GM18907 (cell line): ENCODE results near the gene RASSF6.
"Not testable (repeated sequence)": the region's sequence is repeated elsewhere in the genome, so short reads cannot be mapped to it uniquely, and the experiment has no call there.

Experiments
- ATAC-seq: cut with Tn5 transposase; IDR thresholded peaks from one replicate; pipeline ENCODE4 v1.9.1; 2021; ENCODE audit warnings: mild to moderate bottlenecking, moderate library complexity; ENCODE audit not compliant: unreplicated experiment

RASSF6 gene

DNA sequence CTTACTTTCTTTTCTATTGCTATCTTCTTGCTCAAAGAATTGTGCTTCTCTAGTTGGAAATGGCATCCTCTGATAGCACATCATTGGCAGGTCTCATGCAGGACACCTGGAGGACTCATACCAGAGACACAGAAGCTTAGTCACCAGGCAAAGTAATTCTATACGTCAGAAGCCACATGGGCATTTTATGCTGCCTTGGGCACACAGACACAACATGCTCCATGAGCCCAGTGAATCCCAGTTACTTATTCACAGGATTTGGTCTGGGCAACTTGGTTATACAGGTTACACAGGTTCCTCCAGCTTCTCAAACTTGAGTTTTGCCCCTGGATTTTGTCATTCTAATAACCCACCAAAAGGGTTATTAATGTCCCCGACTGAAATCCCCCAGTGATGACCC, 7.1 kb downstream of the RASSF6 start:
- no peak for ATAC-seq

DNA sequence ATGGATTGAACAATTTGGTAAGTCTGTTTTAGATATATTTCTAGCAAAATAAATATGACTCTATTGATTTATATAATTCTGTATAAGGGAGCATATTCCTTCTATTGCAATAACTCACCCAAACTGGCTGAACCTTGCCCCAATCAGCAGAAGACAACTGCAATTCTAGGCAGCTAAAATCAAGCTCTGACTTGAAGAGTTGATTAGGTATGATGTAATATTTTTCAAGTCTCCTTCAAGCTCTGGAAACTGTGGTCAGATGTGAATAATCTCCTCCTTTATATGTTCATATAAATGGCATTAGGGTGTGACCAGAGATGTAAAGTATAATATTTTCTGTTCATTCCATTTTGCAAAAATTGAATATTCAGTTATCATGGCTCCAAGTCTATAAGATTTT, 8.2 kb downstream of the RASSF6 start:
- ATAC-seq = no peak

GRCh38 chr4:73609706-73610105, 10.5 kb downstream of the RASSF6 start:
- ATAC-seq = no peak

- peak; percentile 32 for ATAC-seq
Observed at GRCh38 chr4:73608689-73609594, 11.3 kb downstream of the RASSF6 start.

DNA sequence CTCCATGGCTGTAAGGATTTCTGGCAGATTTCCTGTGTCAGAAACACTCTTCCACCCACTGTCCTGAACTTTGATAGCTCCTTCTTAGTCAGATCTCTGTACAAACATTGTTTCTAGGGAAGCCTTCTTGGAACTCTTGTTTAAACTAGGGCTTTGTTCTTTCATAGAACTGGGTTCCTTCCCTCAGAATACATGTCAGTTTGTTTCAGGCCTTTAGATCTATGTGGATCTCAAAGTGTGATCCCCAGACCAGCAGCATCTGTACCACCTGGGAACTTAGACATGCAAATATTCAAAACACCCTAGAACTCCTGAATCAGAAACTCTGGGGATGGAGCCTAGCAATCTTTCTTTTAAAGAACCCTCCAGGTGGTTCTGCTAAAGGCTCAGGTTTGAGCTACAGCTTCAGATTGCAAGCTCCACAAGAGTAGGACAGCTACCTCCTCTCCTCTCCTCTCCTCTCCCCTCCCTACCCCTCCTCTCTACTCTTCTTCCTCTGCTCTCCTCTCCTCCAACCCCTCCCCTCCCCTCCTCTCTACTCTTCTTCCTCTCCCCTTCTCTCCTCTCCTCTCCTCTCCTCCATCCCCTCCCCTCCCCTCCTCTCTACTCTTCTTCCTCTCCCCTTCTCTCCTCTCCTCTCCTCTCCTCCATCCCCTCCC, 12.7 kb downstream of the RASSF6 start:
- no peak for ATAC-seq

GRCh38 chr4:73606465-73606974, 13.7 kb downstream of the RASSF6 start:
- peak; percentile 84 for ATAC-seq

DNA sequence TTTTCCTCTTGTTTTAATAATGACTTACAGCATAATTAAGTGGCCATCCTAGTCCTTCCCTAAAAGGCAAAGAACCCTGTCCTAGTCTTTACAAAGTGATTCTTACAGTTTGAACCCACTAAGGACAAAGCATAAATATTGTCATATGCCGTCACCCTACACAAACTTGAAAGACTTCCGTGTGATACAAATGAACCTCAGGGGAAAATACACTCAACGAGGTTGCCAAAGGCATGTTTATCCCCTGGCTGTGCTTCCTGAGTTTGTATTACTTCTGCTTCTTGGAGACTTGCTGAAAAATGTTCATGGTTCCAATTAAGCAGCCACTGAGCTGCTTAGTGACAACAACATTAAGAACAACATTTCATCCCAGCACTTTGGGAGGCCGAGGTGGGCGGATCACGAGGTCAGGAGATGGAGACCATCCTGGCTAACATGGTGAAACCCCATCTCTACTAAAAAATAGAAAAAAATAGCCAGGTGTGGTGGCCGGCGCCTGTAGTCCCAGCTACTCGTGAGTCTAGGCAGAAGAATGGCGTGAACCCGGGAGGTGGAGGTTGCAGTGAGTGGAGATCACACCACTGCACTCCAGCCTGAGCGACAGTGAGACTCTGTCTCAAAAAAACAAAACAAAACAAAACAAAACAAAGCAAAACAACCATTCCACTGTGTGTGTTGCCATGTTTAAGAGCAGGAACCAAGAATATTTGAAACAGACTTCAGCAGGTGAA, 16.2 kb downstream of the RASSF6 start:
- ATAC-seq = no peak

DNA sequence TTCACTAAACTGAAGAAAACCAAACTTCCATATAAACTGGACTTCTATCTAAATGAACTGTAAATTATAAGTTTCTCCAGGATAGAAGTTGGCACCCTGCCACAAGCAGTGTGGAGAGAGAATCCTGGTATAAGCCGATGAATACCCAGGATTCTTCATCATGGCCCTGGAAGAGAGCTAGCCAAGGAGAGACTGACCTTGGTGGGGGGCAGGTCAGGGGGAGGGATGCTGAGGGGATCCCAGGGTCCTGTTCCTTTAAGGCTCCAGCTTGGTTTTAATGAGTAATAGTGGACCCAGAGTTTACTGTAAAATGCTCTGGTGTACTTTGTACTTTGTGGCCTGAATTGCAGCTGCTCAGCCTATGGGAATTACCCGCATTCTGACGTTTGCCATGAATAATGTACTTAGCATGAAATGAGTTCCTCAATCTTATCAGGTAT, 16.9 kb downstream of the RASSF6 start:
- ATAC-seq = peak; percentile 53

DNA sequence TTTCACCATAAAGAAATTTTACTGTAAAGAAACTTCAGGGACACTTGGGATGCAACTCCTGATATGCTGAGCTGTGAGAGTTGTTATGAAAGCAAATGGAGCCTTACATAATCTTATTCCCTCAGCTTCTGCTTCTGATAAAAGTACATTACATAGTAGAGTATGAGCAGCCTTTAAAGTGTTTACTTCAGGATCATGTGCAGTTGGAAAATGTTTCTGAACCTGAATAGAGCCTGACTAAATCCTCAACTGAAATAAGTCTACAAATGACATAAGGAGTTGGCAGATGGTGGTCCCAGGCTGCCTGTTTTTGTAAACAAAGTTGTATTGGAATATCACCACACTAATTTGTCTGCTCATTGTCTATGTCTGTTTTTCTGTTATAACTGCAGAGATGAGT, 19.3 kb downstream of the RASSF6 start:
- ATAC-seq = no peak

DNA sequence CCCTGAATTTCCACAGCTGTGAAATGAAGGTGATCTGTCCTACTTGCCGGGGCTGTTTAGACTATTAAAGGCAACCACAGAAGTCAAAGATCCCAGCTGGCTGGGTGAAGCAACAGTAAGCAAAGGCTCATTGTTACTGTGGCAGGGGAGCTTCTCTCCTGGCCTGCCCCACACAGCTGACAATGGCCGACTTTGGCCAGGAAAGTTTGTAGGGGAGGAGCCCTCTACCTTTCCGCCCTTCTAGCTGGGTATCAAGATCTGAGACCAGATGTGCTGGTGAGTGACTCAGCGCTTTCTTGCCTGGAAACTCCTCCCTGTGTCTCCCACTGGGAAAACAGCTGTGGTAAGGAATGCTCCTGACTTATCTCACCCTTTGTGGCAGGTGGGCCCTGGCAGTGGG, 21.1 kb downstream of the RASSF6 start:
- peak; percentile 34 for ATAC-seq

GRCh38 chr4:73597594-73597993, 22.6 kb downstream of the RASSF6 start:
- ATAC-seq = no peak

DNA sequence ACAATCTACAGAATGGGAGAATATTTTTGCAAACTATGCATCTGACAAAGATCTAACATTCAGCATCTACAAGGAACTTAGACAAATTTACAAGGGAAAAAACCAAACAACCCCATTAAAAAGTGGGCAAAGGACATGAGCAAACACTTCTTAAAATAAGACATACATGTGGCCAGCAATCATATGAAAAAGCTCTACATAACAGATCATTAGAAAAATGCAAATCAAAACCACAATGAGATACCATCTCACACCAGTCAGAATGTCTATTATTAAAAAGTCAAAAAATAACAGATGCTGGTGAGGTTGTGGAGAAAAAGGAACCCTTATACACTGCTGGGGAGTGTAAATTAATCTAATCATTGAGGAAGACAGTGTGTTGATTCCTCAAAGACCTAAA, 23.1 kb downstream of the RASSF6 start:
- ATAC-seq = not testable (repeated sequence)

DNA sequence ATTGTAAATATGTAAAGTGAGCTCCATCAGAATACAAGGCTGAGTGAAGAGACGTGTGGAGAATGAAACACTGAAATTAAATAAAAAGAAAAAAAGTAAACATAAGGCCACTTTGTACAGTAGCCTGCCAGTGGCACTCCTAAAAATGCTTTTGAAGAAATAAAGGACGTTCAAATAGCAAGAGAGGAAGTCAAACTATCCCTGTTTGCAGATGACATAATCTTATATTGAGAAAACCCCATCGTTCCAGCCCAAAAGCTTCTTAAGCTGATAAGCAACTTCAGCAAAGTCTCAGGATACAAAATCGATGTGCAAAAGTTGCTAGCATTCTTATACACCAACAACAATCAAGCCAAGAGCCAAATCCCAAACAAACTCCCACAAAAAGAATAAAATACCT, 24.2 kb downstream of the RASSF6 start:
- no peak for ATAC-seq

DNA sequence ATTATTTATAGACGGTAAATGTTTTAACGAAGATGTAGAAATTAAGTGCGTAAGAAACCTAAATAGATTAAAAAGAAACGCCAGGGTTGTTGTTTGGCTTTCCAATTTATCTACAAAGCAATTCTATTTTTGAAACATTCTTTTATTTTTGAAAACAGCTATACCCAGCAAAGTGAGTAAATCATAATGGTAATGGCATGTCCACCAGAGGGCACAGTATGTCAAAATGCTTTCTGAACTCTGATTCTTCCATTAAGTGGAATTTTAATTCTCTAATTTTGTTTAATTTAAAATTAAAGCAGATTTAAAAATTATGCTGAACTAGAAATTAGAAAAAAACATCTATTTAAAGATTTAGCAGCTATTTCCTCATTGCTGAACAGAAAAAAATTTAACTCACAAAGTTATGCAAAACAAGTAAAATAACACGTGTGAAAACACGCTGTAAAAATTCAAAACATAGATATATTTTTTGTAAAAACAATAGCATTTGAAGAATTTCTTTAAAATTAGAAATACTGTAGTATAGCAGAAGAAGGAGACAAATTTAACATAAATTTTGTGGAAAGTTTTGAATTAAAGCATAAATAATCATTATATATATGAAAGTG, 26.5 kb downstream of the RASSF6 start:
- no peak for ATAC-seq

DNA sequence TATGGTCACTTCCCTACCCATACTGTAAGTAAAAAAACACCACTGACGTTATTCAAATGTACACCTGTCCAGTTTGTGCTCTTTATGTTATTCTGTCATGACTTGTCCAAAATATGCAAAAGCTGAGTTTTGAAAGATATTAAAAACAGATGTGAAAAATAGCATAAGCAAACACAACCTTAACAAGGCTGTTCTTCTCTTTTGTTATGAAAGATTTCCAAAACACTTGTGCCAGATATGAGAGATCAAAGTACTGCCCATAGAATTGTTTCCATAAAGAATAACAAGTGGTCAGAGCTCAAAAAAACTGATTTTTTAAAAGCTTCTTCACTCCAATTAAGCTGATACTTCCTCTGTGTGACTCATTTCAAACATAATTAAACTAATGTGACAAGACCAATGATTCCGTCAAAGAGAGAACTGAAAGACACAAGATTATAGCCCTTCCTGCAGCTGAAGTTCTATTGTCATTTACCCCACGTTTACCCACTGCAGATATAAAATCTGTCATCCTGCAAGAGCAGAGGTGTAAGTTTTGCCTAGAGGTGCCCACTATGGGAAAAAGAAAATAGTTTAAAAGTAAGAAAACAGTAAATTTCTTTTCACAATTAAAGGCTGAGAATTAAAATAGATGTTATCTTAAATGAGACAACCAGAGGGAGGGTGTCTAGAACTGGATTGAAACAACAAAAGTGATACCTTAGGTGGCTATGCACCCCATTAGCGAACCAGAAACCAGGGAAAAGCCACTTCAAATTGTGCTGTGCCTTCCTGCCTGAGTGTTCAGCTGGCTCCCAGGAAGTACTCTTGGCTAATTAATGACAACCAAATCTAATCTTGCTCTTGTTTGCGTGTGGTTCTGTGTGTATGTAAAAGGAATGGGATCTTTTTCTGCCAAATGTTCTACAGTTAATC, 30.1 kb downstream of the RASSF6 start:
- peak; percentile 93 for ATAC-seq

- ATAC-seq = peak; percentile 43
Observed at GRCh38 chr4:73589261-73589847, 30.9 kb downstream of the RASSF6 start.

DNA sequence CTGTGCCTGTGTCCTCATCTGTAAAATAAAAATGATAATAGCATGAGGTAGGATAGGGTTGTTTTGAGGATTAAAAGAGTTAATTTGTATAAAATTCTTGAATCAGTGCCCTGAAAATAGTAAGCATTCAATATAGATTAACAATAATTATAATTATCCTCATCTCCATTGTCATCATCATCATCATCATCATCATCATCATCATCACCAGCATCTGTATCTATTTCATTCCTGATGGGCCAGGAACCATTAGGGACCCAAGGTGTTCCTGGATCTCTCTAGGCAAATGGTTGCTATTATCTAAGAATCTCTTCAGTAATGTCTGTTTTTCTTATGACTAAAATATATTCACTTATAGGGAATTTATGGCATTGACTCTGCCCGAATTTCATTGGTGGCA, 31.6 kb downstream of the RASSF6 start:
- no peak for ATAC-seq

DNA sequence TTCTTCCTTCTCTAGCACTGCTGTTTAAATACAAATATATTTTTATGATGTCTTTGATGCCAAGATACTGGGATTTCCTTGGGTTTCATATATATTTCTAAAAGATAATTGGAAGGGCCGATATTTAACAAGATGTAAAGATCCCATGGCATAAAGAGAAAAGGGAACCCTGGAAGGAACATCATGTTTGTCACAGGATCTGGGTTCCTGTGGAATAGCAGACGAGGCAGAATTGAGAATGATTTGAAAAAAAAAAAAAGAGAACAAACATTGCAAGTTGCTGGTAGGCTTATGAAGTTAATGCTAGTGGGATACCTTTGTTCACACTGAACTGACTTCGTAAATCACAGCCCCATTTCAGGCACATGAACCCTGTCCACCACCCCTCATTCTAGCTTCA, 33.6 kb downstream of the RASSF6 start:
- ATAC-seq = no peak

- ATAC-seq = no peak
Observed at GRCh38 chr4:73586040-73586439, 34.2 kb downstream of the RASSF6 start.

DNA sequence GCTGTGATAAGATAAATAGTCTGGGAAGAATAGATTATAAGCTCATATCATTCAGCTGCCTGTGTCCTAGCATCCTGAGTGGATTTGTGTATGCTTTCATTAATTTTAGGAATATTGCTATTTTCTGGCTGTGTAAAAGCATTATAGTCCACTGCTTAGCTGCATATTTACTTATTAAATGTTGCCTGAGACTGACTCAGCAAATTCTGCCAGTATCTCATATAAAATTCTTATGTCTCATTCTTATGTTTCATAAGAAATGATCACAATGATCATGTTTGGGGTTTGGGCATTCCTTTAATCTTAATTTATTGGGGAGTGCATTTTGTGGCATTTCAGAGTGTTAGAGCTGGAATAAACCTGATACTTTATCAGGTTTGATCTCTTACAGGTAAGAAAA, 34.9 kb downstream of the RASSF6 start:
- no peak for ATAC-seq
